Neural progenitor cell (in vitro differentiated cells): ENCODE results near the gene SMARCC2.
"Not testable (repeated sequence)": the region's sequence is repeated elsewhere in the genome, so short reads cannot be mapped to it uniquely, and the experiment has no call there.

Source experiments
- CTCF ChIP-seq: fragments of 200-600 bp; sonication (generic); IDR thresholded peaks from 2 replicates; pipeline ENCODE4 v1.5.1; 2017; ENCODE audit warnings: antibody characterized with exemption, mild to moderate bottlenecking
- EZH2 ChIP-seq: fragments of 200-600 bp; sonication (generic); IDR thresholded peaks from 2 replicates; pipeline ENCODE4 v1.6.1; 2017; ENCODE audit warnings: antibody characterized with exemption, mild to moderate bottlenecking, moderate library complexity
- EZH2phosphoT487 ChIP-seq: fragments of 200-600 bp; sonication (generic); IDR thresholded peaks from 2 replicates; pipeline ENCODE4 v1.6.1; 2017; ENCODE audit warnings: antibody characterized with exemption

DNA sequence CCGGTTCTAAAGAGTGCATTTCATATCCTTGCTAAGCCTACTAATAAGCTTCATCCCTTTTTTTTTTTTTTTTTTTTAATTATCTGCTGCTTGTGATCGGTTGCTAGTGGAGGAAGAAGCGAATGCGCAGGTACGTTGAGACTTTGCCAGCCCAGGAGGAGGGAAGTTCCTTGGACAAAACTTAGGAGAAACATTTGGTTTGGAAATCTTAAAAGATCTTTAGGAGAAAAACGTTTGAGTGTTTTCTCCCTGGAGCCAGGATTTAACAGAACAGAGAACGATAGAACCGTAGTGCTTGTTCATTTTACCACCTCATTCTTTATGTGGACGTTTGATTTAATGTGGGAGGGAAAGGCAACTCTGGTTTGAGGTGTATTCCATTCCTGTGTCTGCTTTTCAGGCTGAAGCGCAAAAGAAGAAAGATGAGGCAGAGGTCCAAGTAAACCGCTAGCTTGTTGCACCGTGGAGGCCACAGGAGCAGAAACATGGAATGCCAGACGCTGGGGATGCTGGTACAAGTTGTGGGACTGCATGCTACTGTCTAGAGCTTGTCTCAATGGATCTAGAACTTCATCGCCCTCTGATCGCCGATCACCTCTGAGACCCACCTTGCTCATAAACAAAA is 72.1 kb downstream of the SMARCC2 start:
- not testable (repeated sequence) for TF ChIP-seq CTCF, EZH2phosphoT487, EZH2
